T-helper 1 cell treated with Interleukin-12 subunit alpha and Interleukin-12 subunit beta and Interleukin-4 antibody, amounts not matched to agents 30 ng/mL and 1 ng/mL, for 36 hours (primary cell): ENCODE results near the gene F13A1. TPM values are rescaled to one million over a fixed set of nuclear protein-coding genes. Genes with fewer than 3 reads are reported as not detected.

ENCODE experiments used
- intact Hi-C: fragments of 100-400 bp; cut with micrococcal nuclease; formaldehyde crosslinking; loops from one replicate; pipeline ENCODE4 v1.15.1; 2024
- total RNA-seq: library from RNA; stranded (reverse); gene quantifications from 2 replicates; pipeline ENCODE4 v1.2.3, GENCODE V29; 2022

F13A1 gene
- total RNA-seq, 1 donor from 2014 or later: not detected

DNA sequence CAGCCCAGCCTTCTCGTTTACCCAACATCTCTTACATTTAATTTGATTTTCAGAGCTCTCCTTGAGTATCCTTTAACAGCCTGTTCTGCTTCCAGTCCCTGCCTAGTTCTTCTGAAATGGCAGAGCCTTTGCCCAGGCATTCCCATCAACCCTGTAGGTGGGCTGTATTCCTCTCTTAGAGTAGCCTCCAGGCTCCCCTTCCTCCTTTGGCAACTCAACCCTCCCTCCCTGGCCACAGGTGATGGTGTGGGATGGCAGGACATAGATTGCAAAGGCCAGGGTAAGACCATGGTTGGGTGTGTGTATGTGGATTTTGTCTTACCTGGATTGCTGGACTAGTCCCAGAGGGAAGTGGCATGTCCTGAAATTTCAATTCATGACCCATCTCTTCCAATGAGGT lies 125.4 kb downstream of the F13A1 start:
- intact Hi-C loops: no loop called here

DNA sequence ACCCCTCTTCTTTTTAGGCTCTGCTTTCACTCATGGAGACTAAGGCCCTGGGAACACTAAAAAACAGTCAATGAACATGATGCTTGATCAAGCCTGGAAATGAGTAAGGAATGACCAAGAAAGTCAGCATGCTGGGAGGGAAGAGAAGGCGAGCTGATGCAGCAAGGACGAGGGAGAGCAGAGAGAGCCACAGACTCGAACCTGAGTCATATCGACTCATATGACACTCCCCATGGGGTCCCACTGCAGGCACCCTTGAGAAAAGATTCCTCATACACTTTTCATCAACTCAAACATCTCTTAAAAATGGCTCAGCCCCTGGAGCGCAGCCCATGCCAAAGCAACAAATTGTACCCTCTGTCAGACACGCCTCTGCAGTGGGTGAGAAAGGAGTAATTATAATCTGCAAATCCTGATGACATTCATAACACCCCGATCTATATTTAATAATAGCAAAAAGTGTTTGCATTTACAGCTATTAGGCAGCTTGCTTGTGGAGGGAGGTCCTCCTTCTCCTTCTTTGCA lies 127.2 kb downstream of the F13A1 start:
- intact Hi-C loops: no loop called here

GRCh38 chr6:6191909-6192308 lies 128.6 kb downstream of the F13A1 start:
- intact Hi-C loops: no loop called here

DNA sequence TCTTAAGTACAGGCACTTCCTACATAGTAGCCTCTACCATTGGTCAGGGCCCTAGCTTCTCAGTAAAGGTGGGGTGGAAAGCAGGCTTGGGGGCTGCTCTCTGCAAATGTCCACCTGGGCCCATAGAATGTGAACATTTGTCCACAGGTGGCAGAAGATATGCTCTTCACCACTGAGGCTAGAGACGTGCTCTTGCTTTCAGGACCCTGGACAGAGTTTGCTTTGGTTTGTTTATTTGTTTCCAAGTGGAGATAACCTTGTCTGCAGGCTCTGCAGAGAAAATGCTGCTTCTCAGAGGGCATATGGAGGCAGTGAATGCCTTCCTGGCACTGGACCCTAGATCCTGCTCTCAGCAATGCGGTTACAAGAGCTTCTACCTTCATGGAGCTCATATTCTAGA lies 129.0 kb downstream of the F13A1 start:
- intact Hi-C loops: no loop called here

DNA sequence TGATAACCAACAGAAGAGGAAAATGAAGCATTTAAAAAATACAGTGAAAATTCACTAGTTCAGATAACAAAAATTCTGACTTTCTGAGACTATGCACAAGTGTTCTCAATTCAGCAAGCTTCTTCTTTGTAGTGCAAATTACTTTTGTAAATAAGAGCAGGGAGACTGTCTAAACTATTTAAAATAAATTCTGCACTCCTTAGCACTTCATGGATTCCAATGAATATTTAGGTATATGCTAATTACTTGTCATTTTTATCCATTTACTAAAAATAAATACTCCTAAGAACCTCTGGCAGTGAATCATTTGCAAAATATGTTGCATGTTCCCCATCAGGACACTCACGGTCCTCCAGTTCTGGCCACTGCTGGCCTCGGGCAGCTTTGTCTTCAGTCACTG lies 139.8 kb downstream of the F13A1 start:
- intact Hi-C loops: no loop called here

GRCh38 chr6:6179858-6180623 lies 140.4 kb downstream of the F13A1 start:
- intact Hi-C loops: no loop called here

DNA sequence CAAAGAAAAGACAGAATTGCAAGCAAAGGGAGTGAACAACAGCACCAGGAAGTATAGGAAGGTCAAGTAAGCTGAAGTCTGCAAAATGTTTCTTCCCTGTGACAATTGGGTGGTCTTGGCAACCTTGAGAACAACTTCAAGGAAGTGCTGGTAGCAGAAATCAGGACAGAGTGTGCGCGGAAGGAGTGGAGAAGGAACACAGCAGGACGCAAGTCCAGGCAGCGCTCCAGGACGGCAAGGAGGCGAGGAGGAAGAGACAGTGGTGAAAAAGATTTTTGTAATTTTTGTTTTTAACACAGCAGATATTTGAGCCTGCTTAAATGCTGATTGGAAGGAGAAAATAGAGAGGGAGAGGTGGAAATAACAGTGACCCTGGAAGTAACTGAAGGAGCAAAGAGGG lies 141.7 kb downstream of the F13A1 start:
- intact Hi-C loops: no loop called here

DNA sequence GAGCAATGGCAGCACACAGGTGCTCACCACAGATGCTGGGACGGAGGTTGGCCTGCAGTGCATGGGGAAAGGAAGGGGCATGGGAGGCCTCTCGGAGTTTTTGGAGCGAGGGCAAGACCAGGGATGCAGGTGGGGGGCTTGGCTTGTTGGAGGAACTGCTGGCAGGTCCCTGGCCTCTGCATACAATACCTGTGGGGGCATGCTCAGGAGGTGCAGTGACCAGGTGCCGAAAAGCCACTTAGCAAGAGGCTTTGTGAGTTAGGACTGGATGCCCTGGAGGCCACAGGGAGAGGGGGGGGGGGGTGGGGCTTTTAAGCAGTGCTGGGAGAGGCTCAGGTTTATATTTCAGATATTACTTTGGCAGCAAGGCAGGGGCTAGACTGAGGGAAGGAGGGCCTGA lies 142.7 kb downstream of the F13A1 start:
- intact Hi-C loops: no loop called here

- intact Hi-C loops: no loop called here
Measured at GRCh38 chr6:6176586-6177228, 143.8 kb downstream of the F13A1 start.

- intact Hi-C loops: no loop called here
Measured at GRCh38 chr6:6176127-6176526, 144.3 kb downstream of the F13A1 start.

DNA sequence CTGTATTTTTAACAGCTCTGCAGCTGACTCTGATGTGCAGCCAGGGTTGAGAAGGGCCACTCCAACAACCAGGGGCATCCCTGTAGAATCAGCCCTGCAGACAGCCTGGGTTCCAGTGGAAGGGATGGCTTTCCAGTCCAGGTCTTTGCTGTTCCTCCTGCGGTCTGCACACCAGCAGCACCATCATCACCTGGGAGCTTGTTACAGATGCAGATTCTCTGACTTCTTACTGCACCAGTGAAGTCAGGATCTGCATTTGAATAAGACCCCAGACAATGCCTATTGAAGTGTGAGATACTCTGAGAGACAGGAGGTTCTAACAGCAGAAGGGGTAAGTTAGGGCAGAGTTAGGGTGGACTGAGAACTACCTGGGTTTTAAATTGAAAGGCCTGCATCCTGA lies 151.3 kb downstream of the F13A1 start:
- intact Hi-C loops: no loop called here

DNA sequence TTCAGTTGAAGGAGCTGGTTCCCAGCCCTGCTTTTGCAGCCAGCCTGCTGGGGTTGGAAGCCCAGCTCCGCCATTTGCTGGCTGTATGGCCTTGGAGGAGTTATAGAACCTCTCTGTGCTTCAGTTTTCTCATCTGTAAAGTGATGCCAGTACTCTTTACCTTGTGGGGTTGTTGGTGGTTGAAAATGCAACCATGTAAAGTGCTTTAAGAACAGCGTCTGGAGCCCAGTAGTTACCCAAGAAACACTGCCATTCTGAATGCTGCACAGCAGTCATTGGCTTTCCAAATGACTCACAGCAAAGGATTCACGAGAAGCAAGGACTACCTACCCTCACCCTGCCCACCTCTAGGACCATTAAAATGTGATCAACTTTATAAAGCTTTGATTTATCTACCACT lies 154.4 kb downstream of the F13A1 start:
- intact Hi-C loops: no loop called here

DNA sequence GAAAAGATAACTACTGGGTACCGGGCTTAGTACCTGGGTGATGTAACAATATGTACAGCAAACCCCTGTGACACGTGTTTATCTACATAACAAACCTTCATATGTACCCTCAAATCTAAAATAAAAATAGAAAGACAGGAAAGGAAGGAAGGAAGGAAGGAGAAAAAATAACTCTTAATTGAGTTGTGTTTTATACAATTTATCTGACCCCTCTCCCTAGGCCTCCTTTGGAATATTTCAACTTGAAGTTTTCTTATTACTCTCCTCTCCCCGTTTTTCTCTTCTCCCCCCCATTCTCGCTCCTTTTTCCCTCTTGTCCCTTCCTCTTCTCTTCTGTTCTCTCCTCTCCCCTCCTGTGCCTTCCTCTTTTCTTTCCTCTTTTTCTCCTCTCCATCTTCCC lies 156.1 kb downstream of the F13A1 start:
- intact Hi-C loops: no loop called here

DNA sequence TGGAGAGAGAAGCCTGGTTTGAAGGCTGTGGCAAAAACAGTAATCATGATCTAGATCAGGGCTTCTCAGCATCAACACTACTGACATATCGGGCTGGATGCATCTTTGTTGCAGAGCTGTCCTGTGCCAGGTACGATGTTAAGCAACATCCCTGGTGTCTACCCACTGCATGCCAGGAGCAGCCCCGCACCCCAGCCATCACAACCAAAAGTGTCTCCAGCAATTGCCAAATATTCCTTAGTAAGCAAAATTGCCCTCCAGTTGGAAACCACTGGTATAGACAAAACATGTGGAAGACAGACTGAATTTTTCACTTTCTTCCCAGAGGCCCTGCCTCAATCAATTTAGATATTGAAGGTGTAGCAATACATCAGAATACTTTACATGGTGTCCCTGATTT lies 166.1 kb downstream of the F13A1 start:
- intact Hi-C loops: no loop called here

DNA sequence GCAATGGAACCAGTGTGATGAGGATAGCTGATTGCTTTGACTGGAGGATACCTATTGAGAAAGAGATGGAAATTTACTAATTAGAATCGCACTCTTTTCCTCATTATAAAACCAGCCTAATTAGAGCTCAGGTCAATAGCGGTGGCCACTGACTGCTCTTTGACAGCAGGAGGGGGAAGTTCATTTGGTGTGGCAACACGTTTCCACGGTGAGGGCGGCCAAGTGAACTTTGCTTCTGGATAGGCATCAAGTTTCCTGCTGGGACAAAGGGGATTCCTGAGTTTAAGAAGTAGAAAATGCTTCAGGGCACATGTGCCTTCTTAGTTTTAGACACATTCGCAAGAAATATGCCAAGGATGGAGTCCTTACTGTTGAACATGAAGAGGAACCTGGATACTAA lies 168.4 kb downstream of the F13A1 start:
- intact Hi-C loops: no loop called here

GRCh38 chr6:6148192-6148815 lies 172.2 kb downstream of the F13A1 start:
- intact Hi-C loops: no loop called here

GRCh38 chr6:6131492-6132109 lies 188.9 kb downstream of the F13A1 start:
- intact Hi-C loops: loop anchor here (1.0 to 10.0 kb wide), 5 partner anchors 177 to 989 kb away; no protein-coding TSS in a partner anchor

DNA sequence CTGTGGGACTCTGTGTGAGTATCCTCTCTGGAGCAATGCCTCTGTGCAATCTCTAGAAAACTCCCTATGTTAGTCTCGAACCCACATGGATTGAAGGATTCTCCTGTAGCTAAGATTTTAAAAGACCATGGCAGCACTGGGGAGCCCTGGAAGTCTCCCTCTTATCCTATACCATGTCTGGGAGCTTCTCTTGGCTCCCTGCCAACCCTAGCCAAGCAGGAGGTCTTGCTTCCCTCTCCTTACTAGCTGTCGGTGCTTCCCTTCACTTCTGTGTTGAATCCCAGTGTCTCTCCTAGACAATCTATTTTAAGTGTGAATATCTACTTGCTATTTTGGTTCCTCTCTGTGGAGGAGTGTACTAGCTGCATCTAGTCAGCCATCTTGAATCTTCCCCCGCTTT lies 195.0 kb downstream of the F13A1 start:
- intact Hi-C loops: no loop called here

DNA sequence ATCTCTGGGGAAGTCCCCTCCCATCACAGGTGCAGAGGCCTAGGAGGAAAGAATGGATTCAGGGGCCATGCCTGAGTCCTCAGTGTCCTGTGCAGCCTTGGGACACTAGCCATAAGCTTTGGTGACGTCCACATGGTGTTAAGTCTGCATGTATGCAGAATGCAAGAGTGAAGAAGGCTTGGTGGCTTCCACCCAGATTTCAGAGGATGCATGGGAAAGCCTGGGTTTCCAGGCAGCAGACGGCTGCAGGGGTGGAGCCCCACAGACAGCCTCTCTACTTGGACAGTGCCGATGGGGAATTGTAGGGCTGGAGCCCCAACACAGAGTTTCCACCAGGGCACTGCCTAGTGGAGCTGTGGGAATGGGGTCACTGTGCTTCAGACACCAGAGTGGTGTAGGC lies 196.7 kb downstream of the F13A1 start:
- intact Hi-C loops: no loop called here

- intact Hi-C loops: no loop called here
Measured at GRCh38 chr6:6121943-6122342, 198.5 kb downstream of the F13A1 start.

DNA sequence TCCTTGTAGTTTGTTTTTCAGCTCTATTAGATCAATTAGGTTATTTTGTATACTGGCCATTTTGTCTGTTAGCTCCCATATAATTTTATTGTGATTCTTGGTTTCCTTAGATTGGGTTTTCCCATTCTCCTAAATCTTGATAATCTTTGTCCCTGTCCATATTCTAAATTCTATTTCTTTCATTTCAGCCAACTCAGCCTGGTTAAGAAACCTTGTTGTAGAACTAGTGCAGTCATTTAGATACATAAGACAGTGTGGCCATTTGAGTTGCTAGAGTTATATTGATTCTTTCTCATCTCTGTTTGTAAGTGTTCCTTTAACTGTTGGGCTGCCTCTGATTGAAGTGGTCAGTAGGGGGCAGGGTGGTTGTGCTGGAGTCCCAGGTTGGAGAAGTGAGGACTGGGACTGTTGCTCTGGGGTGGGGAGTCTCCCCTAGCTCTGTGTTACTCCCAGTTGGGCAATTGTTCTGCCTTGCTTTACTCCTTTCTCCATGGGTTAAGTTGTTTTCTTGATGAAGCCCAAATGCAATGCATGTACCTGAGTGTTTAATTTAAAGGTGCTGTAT lies 214.9 kb downstream of the F13A1 start:
- intact Hi-C loops: no loop called here
